Esophagus squamous epithelium (tissue), 4 donors: Measurements from ENCODE around the gene FYN.

Experiments used
- POLR2A ChIP-seq, 4 donors: fragments of 450-650 bp; IDR thresholded peaks; one replicate each; pipeline ENCODE4 v1.6.1; 2017; ENCODE audit warnings: antibody characterized with exemption in 4 of 4, mild to moderate bottlenecking in 4 of 4, moderate library complexity in 3 of 4
- TF ChIP-seq, protein P1 (sequence below), 6 experiments: fragments of 450-650 bp in 4 of 6; fragments of 200-600 bp in 2 of 6; sonication (generic) in 2 of 6; IDR thresholded peaks; one replicate each; pipeline ENCODE4 v1.5.1; 2016 to 2019; ENCODE audit warnings: antibody characterized with exemption in 6 of 6, mild to moderate bottlenecking in 4 of 6, moderate library complexity in 4 of 6

DNA sequence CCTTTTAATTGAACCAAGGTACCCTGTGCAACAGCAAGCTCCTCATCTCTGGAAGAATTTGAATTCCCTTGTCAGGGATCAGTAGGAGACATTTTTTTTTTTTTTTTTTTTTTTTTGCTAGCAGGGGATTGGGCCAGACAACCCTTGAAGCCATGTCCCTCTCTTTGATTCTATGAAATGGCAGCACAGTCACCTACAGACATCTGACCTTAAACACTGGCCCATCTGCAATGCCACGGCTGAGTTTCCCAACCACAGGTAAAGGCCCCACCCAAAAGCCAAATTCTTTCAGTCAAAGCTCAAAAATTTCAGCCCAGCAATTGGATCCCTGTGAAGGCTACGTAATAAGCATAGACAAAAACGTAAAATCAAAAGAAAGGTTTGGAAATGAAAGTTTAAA, 94.2 kb downstream of the FYN start:
- TF ChIP-seq, protein P1, sequence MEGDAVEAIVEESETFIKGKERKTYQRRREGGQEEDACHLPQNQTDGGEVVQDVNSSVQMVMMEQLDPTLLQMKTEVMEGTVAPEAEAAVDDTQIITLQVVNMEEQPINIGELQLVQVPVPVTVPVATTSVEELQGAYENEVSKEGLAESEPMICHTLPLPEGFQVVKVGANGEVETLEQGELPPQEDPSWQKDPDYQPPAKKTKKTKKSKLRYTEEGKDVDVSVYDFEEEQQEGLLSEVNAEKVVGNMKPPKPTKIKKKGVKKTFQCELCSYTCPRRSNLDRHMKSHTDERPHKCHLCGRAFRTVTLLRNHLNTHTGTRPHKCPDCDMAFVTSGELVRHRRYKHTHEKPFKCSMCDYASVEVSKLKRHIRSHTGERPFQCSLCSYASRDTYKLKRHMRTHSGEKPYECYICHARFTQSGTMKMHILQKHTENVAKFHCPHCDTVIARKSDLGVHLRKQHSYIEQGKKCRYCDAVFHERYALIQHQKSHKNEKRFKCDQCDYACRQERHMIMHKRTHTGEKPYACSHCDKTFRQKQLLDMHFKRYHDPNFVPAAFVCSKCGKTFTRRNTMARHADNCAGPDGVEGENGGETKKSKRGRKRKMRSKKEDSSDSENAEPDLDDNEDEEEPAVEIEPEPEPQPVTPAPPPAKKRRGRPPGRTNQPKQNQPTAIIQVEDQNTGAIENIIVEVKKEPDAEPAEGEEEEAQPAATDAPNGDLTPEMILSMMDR (IDR thresholded peaks at IDR 0.05), result no peak
- no peak for TF ChIP-seq POLR2A (IDR thresholded peaks at IDR 0.05)
